GM18868 (cell line): ENCODE measurements around the gene DIS3L.
A peak's percentile ranks its signal among the peaks of the same experiment; 100 is the strongest.
"Not testable (repeated sequence)": the region's sequence is repeated elsewhere in the genome, so short reads cannot be mapped to it uniquely, and the experiment has no call there.

Source experiments
- ATAC-seq: cut with Tn5 transposase; IDR thresholded peaks from one replicate; pipeline ENCODE4 v1.9.1; 2021; ENCODE audit warnings: mild to moderate bottlenecking, moderate library complexity; ENCODE audit not compliant: unreplicated experiment

Gene DIS3L

DNA sequence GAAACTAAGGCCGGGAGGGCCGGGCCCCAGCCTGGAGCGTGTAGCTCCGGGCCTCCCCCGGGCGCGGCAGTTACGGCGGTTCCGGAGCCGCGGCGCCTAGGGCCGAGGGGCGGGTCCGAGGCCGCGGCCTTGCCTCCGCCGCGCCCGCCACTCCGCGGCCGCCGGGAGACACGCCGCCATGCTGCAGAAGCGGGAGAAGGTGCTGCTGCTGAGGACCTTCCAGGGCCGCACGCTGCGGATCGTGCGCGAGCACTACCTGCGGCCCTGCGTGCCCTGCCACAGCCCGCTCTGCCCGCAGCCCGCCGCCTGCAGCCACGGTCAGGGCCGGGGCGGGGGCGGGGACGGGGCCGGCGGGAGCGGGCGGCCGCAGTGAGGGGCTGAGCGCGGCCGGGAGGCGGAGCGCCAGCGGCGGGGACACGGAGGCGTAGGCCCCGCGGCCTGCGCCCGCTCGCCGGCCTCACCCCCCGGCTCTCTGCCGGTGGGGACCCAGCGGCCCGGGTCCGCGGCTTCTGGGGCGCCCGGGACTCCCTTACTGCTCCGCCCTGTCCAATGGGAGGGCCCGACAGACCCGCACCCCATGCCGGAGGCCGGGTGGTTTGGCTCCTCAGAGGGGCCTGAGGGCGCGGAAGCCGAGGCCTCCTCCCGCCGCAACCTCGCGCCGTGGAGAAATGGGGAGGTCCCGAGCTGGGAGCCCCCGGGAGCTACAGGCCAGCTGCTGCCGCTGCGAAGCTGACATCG is at the start of gene DIS3L:
DIS3L (plus strand) TSS at position 150 of the 738 bp plus-strand sequence; CDS start at position 179, 29 bp downstream.
- ATAC-seq = peak; percentile 67

DNA sequence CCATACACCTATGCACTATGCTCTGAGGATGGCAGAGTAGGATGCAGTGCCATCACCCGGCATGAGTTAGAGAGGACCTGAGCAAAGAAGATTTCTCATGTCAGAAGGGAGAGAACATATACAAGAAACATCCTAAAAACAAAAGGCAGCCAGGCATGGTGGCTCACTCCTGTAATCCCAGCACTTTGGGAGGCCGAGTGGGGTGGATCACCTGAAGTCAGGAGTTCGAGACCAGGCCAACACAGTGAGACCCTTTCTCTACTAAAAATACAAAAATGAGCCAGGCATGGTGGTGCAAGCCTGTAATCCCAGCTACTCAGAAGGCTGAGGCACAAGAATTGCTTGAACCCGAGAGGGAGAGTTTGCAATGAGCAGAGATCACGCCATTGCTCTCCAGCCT is 47.5 kb upstream of the DIS3L start:
- ATAC-seq = not testable (repeated sequence)

DNA sequence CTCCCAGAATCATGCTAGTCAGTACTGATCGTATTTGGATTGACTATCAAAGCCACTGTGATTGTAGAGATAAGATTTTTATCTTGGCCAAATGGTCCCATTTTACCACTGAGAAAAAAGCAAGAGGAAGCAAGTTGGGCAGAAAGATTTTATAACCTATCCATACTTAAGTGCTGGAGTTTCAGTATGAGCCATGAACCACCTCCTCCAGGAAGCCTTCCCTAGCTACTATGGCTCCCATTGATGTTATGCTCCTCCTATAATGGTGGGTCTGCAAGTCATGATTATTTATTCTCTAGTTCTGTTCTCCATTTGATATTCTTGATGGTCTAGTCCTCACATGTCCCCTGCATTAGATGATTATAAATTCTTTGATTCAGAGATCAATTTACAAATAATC is 46.4 kb upstream of the DIS3L start:
- no peak for ATAC-seq

DNA sequence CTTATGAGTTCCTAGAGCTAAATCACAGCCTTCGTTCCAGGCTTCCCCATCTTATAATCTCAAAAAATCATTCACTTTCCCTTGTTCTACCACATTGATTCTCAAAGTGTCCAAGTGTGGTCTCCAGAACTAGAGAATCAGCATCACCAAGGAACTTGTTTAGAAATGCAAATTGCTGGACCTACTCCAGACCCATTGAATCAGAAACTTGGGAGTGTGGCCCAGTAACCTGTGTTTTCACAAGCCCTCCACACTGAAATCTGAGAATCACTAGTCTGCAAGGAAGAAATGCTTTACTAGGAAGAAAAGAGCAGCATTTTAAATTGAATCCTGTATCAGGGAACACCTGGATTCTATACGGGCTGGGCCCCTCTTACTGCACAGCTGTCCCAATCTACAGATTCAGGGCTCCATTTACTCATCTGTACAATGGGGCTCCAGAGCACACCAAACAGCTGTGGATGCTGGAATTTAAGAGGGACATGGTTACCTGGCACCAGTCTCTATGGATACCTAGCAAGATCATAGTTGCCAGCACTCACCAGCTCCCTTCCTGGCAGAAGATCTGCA is 43.7 kb upstream of the DIS3L start:
- ATAC-seq = no peak

- ATAC-seq = no peak
Observed at GRCh38 chr15:66251065-66251789, 42.1 kb upstream of the DIS3L start.

DNA sequence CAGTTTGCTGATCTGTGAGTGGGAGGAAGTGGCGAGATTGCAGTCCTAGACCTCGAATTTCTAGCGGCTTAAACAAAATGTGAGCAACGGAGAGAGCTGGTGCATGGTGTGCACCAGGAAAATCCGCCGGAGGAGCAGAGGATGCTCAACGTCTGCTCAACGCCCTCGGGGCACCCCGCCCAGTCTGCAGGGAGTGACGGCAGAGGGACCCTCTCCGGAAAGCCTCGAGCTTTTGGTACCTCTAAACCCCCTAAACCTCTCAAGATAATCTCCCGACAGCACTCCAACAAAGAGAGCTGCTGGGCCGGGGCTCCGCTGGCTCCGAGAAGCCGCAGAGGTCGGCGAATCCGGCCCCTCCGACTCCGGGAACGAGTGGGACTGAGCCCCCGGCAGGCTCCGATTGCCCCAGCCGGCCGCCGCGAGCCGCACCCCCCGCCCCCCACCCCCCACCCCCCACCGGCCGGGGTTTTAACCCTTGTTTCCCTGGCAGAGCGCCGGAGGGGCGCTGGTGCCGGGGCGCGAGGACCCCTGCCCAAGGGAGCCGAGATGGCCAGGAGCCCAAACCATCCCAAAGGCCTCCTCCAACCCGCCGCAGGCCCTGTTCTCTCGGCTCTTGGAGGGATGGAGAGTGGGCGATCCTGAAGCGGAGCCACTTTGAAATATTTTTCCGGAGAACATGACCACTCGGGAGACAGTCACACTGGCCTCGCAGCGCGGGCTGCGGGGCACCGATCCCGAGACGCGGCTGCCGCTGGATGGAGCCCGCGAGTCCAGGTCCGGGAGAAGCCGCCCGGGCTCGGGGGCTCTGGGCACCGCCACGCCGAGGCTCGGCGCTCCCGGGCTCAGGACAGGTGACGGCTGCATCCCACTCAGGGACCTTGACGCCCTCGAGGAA is 41.3 kb upstream of the DIS3L start:
- ATAC-seq = no peak

DNA sequence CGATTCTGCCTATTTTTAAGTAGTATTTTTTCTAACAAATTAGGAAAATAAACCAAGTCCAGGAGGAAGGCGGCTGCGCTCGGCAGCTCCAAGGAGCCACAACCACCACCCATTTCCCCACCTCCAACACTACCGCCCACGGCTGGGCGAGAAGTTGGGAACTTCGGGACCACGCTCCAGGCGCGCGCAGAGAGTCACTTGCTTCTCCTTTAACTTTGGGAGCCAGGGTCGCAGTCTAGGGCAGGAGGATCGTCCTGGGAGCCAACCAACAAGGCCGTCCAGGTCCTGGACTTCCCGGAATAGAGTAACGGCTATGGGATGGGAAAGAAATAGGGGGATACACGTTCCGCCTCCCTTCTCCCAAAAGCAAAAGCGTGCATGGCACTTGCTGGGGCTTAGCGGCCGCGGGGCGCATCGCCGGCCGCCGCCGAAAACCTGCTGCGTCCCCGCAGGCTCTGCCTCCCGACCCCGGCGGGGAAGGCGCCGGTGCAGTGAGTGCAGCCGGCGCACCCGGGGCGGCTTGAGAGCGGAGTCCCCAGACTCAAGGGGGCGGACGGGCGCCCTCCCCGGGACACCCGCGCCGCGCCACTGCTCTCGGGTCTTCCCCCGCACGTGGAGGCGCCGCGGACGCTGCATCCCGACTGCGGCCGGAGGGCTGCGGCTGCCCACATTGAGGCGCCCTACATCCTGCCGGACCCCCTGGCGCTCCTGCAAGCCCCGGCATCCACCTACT is 40.5 kb upstream of the DIS3L start:
- ATAC-seq = no peak

DNA sequence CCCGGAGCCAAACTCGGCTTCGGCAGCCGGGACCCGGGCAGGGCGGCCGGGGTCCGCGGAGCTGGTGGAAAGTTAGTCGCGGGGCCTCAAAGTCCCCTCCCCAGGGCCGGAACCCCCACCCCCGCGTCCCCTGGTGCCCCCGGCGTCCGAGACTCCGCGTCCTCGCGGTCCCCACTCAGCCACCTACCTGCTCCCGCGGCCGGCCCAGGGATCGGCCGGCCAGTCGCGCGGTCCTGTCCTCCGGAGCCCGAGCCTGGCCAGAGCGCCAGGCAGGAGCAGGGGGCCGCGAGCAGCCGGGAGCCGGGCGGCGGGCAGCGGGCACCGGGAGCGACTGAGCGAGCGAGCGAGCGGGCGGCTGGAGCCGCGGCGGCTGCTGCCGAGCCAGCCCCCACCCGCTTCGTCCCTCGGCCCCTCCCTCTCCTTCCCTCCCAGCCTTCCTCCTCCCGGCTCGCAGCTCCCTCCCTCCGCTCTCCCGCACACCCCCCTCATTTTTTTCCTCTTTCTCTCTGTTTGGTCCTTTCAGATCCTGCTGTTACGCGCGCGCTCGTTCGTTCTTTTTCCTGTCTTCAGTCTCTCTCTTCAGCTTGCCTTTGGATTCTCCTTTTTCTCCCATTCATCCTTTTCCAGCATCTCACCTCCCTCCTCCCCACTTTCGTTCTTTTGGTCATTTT is 39.8 kb upstream of the DIS3L start, which contains the start of gene MEGF11:
MEGF11 (minus strand) TSS at position 333 of the 671 bp plus-strand sequence. CDS start 125,347 bp downstream, outside the sequence.
- ATAC-seq = no peak

GRCh38 chr15:66254089-66254950 is 39.0 kb upstream of the DIS3L start:
- no peak for ATAC-seq

GRCh38 chr15:66254951-66255676 is 38.3 kb upstream of the DIS3L start:
- ATAC-seq = no peak

GRCh38 chr15:66256692-66257091 is 36.7 kb upstream of the DIS3L start:
- ATAC-seq = no peak

DNA sequence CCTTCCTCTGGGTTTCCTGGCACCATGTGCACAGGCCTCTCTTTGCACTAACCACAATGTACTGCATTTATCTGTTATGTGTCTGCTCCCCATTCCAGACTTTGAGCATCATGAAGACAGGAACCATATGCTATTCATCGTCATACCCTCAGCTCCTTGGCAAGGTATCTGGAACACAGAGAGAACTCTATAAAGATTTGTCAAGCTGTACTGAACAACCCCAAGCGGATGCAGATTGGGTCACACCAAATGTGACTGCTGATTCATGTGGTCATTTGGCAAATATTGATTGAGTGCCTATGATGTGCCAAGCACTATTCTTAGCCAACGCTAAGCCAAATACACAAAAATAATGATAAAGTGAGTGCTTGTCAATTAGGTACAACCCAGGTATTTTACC is 32.3 kb upstream of the DIS3L start:
- no peak for ATAC-seq

GRCh38 chr15:66262837-66263236 is 30.5 kb upstream of the DIS3L start:
- ATAC-seq = not testable (repeated sequence)

DNA sequence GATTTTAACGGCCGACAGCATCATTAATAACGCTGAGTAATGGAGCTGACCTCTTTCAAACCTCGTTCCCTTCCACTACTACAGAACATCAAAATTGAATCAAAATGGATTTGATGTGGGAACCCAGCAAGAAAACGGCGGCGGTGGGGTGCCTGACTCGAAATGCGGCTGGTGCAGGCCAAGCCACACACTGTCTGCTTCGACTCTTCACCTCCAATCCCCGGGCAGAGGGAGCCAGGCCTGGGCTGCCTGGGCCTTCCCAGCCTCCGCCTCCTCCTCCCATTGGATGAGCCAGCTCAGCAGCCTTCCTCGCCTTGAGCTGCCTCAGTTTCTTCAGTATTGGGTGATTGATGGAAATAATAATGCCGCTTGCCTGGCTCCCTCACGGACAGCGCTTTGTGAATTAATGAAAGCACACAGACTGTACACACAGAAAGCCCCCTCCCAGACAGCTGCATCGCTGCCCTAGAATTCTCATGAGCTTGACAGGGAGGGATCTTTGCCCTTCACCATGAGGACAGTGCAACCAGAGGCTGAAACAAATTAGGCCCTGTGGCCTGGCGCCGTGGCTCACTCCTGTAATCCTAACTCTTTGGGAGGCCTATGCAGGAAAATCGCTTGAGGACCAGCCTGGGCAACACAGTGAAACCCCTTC is 28.4 kb upstream of the DIS3L start:
- no peak for ATAC-seq

DNA sequence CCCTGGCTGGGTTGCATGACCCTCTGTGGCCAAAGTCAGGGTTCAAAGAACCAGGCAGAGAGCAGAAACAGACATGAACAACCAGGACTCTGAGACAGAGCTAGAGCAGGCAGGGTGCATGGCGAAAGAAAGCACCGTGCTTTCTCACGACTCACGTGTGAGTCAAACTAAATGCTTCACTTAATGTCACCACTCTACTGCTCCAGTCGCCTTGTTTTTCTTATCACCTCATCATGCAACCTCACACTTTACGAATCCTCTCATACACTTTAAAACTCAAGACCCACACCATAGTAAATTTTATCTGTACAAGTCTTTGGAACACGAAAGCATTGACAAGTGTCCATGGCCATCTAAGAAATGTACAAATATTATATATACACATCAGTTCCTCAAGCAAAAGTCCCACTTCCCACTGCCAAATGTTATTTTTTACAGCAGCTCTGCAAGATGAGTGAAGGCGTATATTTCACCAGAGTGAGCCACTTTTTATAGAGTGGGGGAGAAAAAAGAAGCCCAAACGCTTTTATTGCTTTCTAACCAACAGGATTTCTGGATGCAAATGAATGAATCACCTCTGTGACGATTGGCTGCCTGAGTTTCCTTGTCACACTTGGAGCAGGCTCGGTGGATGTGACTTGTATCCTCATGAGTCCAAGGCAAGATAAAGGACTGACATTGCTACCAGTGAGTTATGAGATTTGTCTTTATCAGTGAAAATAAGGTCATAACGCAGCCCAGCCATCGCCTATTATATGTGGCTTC is 23.9 kb upstream of the DIS3L start:
- no peak for ATAC-seq

- no peak for ATAC-seq
Observed at GRCh38 chr15:66270932-66271331, 22.4 kb upstream of the DIS3L start.

DNA sequence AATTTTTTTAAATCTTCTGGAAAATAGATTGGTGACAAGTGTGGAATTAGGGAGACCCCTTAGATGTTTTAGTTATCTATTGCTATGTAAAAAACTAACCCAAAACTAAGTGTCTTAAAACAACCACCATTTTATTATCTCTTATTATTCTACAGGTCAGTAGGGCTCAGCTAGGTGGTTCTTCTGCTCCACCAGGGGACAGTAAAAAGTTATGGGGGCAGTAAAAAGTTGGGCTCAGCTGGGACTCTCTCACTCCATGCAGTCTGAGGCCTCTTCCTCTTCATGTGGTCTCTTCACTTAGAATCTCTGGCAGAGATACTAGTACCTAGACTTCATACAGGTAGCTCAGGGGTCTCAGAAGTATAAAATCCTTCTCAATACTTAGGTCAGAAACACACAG is 18.0 kb upstream of the DIS3L start:
- ATAC-seq = no peak
